Ovary (tissue), 9 donors: ENCODE results near the gene RGS4. TPM values are rescaled to one million over a fixed set of nuclear protein-coding genes. Genes with fewer than 3 reads are reported as not detected.

Source experiments
- DNase-seq, 5 donors: peaks; one replicate each; pipeline ENCODE4 v3.0.0-alpha.2; 2019 to 2020
- H3K27ac ChIP-seq, 2 donors: fragments of 200-600 bp; one replicate each; pipeline versions ENCODE4 v1.5.1 to v1.8.0; 2019 to 2022
- H3K27me3 ChIP-seq: fragments of 200-600 bp; one replicate; pipeline ENCODE4 v1.8.0; 2022
- H3K36me3 ChIP-seq: fragments of 200-600 bp; sonication (generic); one replicate; pipeline ENCODE4 v1.5.1; 2019
- H3K4me1 ChIP-seq: one replicate; pipeline ENCODE4 v1.8.1; 2013; ENCODE audit warnings: mild to moderate bottlenecking, moderate library complexity; ENCODE audit not compliant: insufficient read depth
- H3K4me3 ChIP-seq: fragments of 200-600 bp; sonication (generic); one replicate; pipeline ENCODE4 v1.5.1; 2017
- H3K9me3 ChIP-seq, 2 donors: fragments of 200-600 bp in 1 of 2; sonication (generic) in 1 of 2; one replicate each; pipeline versions ENCODE4 v1.5.1 to v1.8.1; 2013 to 2019; ENCODE audit warnings: mild to moderate bottlenecking in 1 of 2, moderate library complexity in 1 of 2
- CTCF ChIP-seq, 3 donors: fragments of 450-650 bp in 2 of 3; fragments of 200-600 bp in 1 of 3; IDR thresholded peaks; one replicate each; pipeline versions ENCODE4 v1.5.1 to v1.8.0; 2016 to 2022; ENCODE audit warnings: antibody characterized with exemption in 3 of 3, mild to moderate bottlenecking in 1 of 3
- EP300 ChIP-seq: sonication (generic); formaldehyde crosslinking; IDR thresholded peaks from one replicate; pipeline ENCODE4 v1.6.1; 2017; ENCODE audit warnings: antibody characterized with exemption
- POLR2A ChIP-seq: fragments of 450-650 bp; IDR thresholded peaks from one replicate; pipeline ENCODE4 v1.6.1; 2017; ENCODE audit warnings: antibody characterized with exemption, mild to moderate bottlenecking, moderate library complexity
- WGBS, 3 donors: extraction: QIAGEN DNeasy Blood & Tissue Kit in 1 of 3; methylation state at CpG; one replicate each; pipeline versions ENCODE4 v1.1.5 to v1.1.7; 2013 to 2017; 5-methylcytosine and 5-hydroxymethylcytosine counted together
- intact Hi-C, 4 donors: fragments of 100-400 bp; cut with DNase I; formaldehyde crosslinking; loops; one replicate each; pipeline versions ENCODE4 v1.11.0 to v1.15.1; 2022 to 2023
- polyA plus RNA-seq, 2 donors: library from polyadenylated mRNA; stranded (reverse); fragments of 200-250 nt in 1 of 2; fragments of 350-450 nt in 1 of 2; fragmentation: Illumina TruSeq in 1 of 2; extraction: RNeasy Lipid Tissue Mini Kit (QIAGEN cat#74804) in 1 of 2; gene quantifications; one replicate each; pipeline ENCODE4 v1.2.3, GENCODE V29; 2013 to 2014
- total RNA-seq, 7 donors: library from RNA; depleted of rRNA in 2 of 7; stranded (reverse); fragments of >200 nt in 2 of 7; fragmentation: NEBNext Ultra II Directional in 3 of 7; extraction: Animal tissue kit (Norgen Biotek cat#: 25700) in 3 of 7; gene quantifications; one replicate each; pipeline versions ENCODE4 v1.1.0 to v1.2.4, GENCODE V29; 2016 to 2023
- donor health status: DM: no; HTN: no; CAD: no; lungs with moderate emphysema.
- donor health status: DM: no; HTN: no; CAD: no.
- donor health status: Bipolar disorder and iron deficiency.
- donor health status: DM: yes; HTN: yes; CAD: no.
- donor health status: DM: no; HTN: no; CAD: no.
- donor health status: DM: yes; HTN: yes; CAD: no.

RGS4 gene
- total and polyA plus RNA-seq, 9 donors: 0.20 to 66.7 (median 2.9) TPM

DNA sequence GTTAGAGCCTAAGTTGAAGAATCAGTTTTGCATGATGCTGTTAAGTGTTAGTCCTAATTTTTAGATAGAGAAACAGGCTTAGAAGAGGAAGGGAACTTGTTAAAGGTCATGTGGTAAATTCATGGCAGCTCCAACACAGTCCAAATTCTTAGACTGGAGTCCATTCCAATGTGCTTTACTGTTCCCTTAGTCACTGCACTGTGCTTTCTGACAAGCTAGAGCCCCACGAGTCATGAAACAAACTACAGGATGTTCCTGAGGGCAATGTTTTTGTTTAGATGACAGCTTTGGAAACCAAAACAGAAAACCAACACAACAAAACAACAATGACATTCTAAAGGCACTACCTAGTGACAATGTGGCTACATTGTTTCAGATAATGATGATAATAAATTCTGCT is 23.1 kb upstream of the RGS4 start:
- H3K4me1 ChIP-seq: no peaks in the 10 kb centered on the region
- no peaks in the 10 kb centered on the region for H3K9me3 ChIP-seq
- H3K27me3 ChIP-seq: no peaks in the 10 kb centered on the region
- WGBS, 3 donors: 18 to 36% (median 21%) methylated on average over 1 of the region's 1 CpG
- H3K36me3 ChIP-seq: no peaks in the 10 kb centered on the region
- no peak overlapping the region for H3K4me3 ChIP-seq
- TF ChIP-seq EP300: no peak
- no peak for TF ChIP-seq CTCF (IDR thresholded peaks at IDR 0.05)
- no peak for TF ChIP-seq POLR2A
- H3K27ac ChIP-seq: no peak overlapping the region
- DNase-seq: no peak
- intact Hi-C loops: no loop called here

- Histone ChIP-seq H3K27me3 (no peaks in the 10 kb centered on the region), H3K36me3 (no peaks in the 10 kb centered on the region), H3K9me3 (no peaks in the 10 kb centered on the region), H3K27ac (no peak overlapping the region), H3K4me3 (no peak overlapping the region), H3K4me1 (no peaks in the 10 kb centered on the region)
- TF ChIP-seq POLR2A (no peak), EP300 (no peak), CTCF (IDR thresholded peaks at IDR 0.05) (no peak)
- WGBS, 3 donors: 82 to 88% (median 87%) methylated on average over 6 of the region's 6 CpGs
- no peak for DNase-seq
- intact Hi-C loops: no loop called here
These were observed 21.1 kb upstream of the RGS4 start for GRCh38 chr1:163047951-163048659.

GRCh38 chr1:163048869-163049268 is 20.3 kb upstream of the RGS4 start:
- intact Hi-C loops: no loop called here
- Histone ChIP-seq H3K9me3 (no peaks in the 10 kb centered on the region), H3K4me1 (no peaks in the 10 kb centered on the region), H3K4me3 (no peak overlapping the region), H3K27ac (no peak overlapping the region), H3K27me3 (no peaks in the 10 kb centered on the region), H3K36me3 (no peaks in the 10 kb centered on the region)
- 51 to 69% (median 57%) methylated on average over 5 of the region's 5 CpGs for WGBS, 3 donors
- no peak for TF ChIP-seq POLR2A
- no peak for DNase-seq

DNA sequence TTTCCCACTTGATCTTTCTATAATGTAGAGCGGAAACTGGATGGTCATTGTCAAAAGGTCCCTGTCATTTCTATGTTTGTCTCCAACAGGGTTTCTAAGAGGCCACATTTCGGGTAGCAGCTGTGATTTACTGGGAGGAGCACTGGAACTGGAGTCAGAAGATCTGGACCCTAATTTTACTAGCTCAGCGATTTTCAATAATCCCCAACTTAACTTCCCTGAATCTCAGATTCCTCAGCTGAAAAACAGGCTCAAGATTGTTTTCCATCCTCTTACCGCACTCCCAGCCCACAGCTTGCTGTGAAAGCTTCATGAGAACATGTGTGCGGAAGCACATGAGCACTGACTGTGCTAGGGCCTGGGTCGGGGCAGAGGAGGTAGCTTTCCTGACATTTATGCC is 19.9 kb upstream of the RGS4 start:
- Histone ChIP-seq H3K27me3 (no peaks in the 10 kb centered on the region), H3K27ac (no peak overlapping the region), H3K4me3 (no peak overlapping the region), H3K4me1 (no peaks in the 10 kb centered on the region), H3K9me3 (no peaks in the 10 kb centered on the region), H3K36me3 (no peaks in the 10 kb centered on the region)
- intact Hi-C loops: no loop called here
- no peak for DNase-seq
- 88 to 94% (median 92%) methylated on average over 6 of the region's 6 CpGs for WGBS, 3 donors
- no peak for TF ChIP-seq EP300
- TF ChIP-seq POLR2A: no peak
- no peak for TF ChIP-seq CTCF (IDR thresholded peaks at IDR 0.05)

DNA sequence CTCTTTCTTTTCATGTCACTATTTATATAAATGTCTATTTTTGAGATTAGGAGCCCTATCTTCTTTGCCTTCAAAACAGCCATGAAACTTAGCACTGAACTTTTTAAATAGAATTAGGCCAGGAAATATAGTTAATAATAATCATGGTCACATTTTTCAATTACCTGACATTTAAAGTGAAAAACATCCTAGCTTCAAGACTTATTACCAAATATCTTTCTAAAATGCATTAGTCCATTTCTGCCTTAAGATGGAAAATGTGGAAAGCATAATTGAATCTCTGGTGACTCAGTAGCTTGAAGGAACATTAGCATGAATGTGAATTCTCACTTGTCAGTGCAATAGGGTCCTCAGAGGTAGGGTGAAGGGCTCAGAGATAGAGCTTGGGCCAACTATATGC is 18.7 kb upstream of the RGS4 start:
- Histone ChIP-seq H3K27ac (no peak overlapping the region), H3K27me3 (no peaks in the 10 kb centered on the region), H3K9me3 (no peaks in the 10 kb centered on the region), H3K4me1 (no peaks in the 10 kb centered on the region), H3K4me3 (no peak overlapping the region), H3K36me3 (no peaks in the 10 kb centered on the region)
- intact Hi-C loops: no loop called here
- TF ChIP-seq CTCF (IDR thresholded peaks at IDR 0.05) (no peak), EP300 (no peak), POLR2A (no peak)
- no peak for DNase-seq
